GM12878 (cell line): ENCODE data around the gene ENPP1. TPM values are rescaled to one million over a fixed set of nuclear protein-coding genes. Genes with fewer than 3 reads are reported as not detected.

ENCODE experiments used
- ASH2L ChIP-seq: fragments of 300-600, 200-600 bp; sonication (generic); IDR thresholded peaks from 2 replicates; pipeline ENCODE4 v1.6.1; 2017; ENCODE audit warnings: low read depth, mild to moderate bottlenecking, borderline replicate concordance
- KAT2A ChIP-seq: conservative IDR thresholded peaks from 2 replicates; pipeline ENCODE4 v1.6.1; 2011; ENCODE audit warnings: low read depth, low read length; ENCODE audit not compliant: control insufficient read depth
- MEF2A ChIP-seq: IDR thresholded peaks from 2 replicates; pipeline ENCODE4 v1.6.1; 2011; ENCODE audit warnings: low read depth, mild to moderate bottlenecking, low read length, moderate library complexity; ENCODE audit not compliant: insufficient read depth
- NRF1 ChIP-seq: conservative IDR thresholded peaks from 2 replicates; pipeline ENCODE4 v1.6.1; 2011; ENCODE audit warnings: mild to moderate bottlenecking, low read depth, low read length, improper control_type of control experiment
- ZNF217 ChIP-seq: fragments of 450-650 bp; IDR thresholded peaks from 2 replicates; pipeline ENCODE4 v1.6.1; 2017; ENCODE audit warnings: antibody characterized with exemption, mild to moderate bottlenecking
- ZNF24 ChIP-seq: fragments of 450-650 bp; IDR thresholded peaks from 2 replicates; pipeline ENCODE4 v1.6.1; 2017; ENCODE audit warnings: antibody characterized with exemption, mild to moderate bottlenecking
- polyA plus RNA-seq, 11 experiments: library from polyadenylated mRNA; depleted of rRNA in 4 of 11; unstranded in 6 of 11; stranded (reverse) in 5 of 11; fragments of >200 nt; fragmentation: Nextera tagmentation in 4 of 11; fragmentation: Illumina TruSeq in 1 of 11; extraction: Ambion mirVana in 4 of 11; extraction: Trizol in 1 of 11; gene quantifications; 1 replicate in 1 of 11; 2 replicates in 10 of 11; pipeline versions ENCODE4 v1.2.1 to v1.2.3, GENCODE V29; 2011 to 2016; ENCODE audit warnings: inconsistent platforms in 2 of 11, missing spikeins in 2 of 11, low read depth in 1 of 11
- total RNA-seq, 4 experiments: library from RNA; depleted of rRNA in 3 of 4; stranded (reverse); fragments of >200 nt in 3 of 4; fragmentation: Illumina TruSeq in 1 of 4; extraction: Trizol in 1 of 4; gene quantifications; 2 replicates each; pipeline versions ENCODE4 v1.2.1 to v1.2.3, GENCODE V29; 2013 to 2021
- TF ChIP-seq, protein P1 (sequence below): IDR thresholded peaks from 2 replicates; pipeline ENCODE4 v1.6.1; 2011; ENCODE audit warnings: borderline replicate concordance, low read depth, mild to moderate bottlenecking, moderate library complexity, low read length; ENCODE audit not compliant: insufficient read depth, poor library complexity, severe bottlenecking
- TF ChIP-seq, protein P2 (sequence below): fragments of 150-350 bp; IDR thresholded peaks from 2 replicates; pipeline ENCODE4 v1.6.1; 2016; ENCODE audit warnings: low read depth, low read length
- TF ChIP-seq, protein P3 (sequence below): IDR thresholded peaks from 2 replicates; pipeline ENCODE4 v1.6.1; 2012; ENCODE audit warnings: improper control_type of control experiment, low read depth, low read length; ENCODE audit not compliant: insufficient replicate concordance
- TF ChIP-seq, protein P4 (sequence below): IDR thresholded peaks from 2 replicates; pipeline ENCODE4 v1.6.1; 2011; ENCODE audit warnings: borderline replicate concordance, low read depth, mild to moderate bottlenecking, moderate library complexity, mixed read lengths, low read length; ENCODE audit not compliant: insufficient read depth; ENCODE audit errors: extremely low read length
- TF ChIP-seq, protein P5 (sequence below): fragments of 450-650 bp; formaldehyde crosslinking; IDR thresholded peaks from 2 replicates; pipeline ENCODE4 v1.5.0; 2022; ENCODE audit warnings: mild to moderate bottlenecking, missing genetic modification characterization
- TF ChIP-seq, protein P6 (sequence below): fragments of 450-650 bp; IDR thresholded peaks from 2 replicates; pipeline ENCODE4 v1.6.1; 2016; ENCODE audit warnings: mild to moderate bottlenecking

ENPP1 gene
- total and polyA plus RNA-seq, 10 of the 15 experiments (the other 5 are each of a cell fraction or from before 2014, with no cell fraction given): 0.03 to 0.05 TPM; not detected in 8

GRCh38 chr6:131917318-131917717 lies 109.5 kb downstream of the ENPP1 start (continued):
- TF ChIP-seq, protein P1, sequence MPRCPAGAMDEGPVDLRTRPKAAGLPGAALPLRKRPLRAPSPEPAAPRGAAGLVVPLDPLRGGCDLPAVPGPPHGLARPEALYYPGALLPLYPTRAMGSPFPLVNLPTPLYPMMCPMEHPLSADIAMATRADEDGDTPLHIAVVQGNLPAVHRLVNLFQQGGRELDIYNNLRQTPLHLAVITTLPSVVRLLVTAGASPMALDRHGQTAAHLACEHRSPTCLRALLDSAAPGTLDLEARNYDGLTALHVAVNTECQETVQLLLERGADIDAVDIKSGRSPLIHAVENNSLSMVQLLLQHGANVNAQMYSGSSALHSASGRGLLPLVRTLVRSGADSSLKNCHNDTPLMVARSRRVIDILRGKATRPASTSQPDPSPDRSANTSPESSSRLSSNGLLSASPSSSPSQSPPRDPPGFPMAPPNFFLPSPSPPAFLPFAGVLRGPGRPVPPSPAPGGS: no peak
- TF ChIP-seq, protein P2, sequence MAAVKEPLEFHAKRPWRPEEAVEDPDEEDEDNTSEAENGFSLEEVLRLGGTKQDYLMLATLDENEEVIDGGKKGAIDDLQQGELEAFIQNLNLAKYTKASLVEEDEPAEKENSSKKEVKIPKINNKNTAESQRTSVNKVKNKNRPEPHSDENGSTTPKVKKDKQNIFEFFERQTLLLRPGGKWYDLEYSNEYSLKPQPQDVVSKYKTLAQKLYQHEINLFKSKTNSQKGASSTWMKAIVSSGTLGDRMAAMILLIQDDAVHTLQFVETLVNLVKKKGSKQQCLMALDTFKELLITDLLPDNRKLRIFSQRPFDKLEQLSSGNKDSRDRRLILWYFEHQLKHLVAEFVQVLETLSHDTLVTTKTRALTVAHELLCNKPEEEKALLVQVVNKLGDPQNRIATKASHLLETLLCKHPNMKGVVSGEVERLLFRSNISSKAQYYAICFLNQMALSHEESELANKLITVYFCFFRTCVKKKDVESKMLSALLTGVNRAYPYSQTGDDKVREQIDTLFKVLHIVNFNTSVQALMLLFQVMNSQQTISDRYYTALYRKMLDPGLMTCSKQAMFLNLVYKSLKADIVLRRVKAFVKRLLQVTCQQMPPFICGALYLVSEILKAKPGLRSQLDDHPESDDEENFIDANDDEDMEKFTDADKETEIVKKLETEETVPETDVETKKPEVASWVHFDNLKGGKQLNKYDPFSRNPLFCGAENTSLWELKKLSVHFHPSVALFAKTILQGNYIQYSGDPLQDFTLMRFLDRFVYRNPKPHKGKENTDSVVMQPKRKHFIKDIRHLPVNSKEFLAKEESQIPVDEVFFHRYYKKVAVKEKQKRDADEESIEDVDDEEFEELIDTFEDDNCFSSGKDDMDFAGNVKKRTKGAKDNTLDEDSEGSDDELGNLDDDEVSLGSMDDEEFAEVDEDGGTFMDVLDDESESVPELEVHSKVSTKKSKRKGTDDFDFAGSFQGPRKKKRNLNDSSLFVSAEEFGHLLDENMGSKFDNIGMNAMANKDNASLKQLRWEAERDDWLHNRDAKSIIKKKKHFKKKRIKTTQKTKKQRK: no peak
- TF ChIP-seq, protein P3, sequence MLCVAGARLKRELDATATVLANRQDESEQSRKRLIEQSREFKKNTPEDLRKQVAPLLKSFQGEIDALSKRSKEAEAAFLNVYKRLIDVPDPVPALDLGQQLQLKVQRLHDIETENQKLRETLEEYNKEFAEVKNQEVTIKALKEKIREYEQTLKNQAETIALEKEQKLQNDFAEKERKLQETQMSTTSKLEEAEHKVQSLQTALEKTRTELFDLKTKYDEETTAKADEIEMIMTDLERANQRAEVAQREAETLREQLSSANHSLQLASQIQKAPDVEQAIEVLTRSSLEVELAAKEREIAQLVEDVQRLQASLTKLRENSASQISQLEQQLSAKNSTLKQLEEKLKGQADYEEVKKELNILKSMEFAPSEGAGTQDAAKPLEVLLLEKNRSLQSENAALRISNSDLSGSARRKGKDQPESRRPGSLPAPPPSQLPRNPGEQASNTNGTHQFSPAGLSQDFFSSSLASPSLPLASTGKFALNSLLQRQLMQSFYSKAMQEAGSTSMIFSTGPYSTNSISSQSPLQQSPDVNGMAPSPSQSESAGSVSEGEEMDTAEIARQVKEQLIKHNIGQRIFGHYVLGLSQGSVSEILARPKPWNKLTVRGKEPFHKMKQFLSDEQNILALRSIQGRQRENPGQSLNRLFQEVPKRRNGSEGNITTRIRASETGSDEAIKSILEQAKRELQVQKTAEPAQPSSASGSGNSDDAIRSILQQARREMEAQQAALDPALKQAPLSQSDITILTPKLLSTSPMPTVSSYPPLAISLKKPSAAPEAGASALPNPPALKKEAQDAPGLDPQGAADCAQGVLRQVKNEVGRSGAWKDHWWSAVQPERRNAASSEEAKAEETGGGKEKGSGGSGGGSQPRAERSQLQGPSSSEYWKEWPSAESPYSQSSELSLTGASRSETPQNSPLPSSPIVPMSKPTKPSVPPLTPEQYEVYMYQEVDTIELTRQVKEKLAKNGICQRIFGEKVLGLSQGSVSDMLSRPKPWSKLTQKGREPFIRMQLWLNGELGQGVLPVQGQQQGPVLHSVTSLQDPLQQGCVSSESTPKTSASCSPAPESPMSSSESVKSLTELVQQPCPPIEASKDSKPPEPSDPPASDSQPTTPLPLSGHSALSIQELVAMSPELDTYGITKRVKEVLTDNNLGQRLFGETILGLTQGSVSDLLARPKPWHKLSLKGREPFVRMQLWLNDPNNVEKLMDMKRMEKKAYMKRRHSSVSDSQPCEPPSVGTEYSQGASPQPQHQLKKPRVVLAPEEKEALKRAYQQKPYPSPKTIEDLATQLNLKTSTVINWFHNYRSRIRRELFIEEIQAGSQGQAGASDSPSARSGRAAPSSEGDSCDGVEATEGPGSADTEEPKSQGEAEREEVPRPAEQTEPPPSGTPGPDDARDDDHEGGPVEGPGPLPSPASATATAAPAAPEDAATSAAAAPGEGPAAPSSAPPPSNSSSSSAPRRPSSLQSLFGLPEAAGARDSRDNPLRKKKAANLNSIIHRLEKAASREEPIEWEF: no peak
- TF ChIP-seq ZNF24: no peak
- TF ChIP-seq, protein P4, sequence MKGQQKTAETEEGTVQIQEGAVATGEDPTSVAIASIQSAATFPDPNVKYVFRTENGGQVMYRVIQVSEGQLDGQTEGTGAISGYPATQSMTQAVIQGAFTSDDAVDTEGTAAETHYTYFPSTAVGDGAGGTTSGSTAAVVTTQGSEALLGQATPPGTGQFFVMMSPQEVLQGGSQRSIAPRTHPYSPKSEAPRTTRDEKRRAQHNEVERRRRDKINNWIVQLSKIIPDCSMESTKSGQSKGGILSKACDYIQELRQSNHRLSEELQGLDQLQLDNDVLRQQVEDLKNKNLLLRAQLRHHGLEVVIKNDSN: no peak
- no peak for TF ChIP-seq KAT2A
- no peak for TF ChIP-seq NRF1
- no peak for TF ChIP-seq MEF2A
- TF ChIP-seq, protein P5, sequence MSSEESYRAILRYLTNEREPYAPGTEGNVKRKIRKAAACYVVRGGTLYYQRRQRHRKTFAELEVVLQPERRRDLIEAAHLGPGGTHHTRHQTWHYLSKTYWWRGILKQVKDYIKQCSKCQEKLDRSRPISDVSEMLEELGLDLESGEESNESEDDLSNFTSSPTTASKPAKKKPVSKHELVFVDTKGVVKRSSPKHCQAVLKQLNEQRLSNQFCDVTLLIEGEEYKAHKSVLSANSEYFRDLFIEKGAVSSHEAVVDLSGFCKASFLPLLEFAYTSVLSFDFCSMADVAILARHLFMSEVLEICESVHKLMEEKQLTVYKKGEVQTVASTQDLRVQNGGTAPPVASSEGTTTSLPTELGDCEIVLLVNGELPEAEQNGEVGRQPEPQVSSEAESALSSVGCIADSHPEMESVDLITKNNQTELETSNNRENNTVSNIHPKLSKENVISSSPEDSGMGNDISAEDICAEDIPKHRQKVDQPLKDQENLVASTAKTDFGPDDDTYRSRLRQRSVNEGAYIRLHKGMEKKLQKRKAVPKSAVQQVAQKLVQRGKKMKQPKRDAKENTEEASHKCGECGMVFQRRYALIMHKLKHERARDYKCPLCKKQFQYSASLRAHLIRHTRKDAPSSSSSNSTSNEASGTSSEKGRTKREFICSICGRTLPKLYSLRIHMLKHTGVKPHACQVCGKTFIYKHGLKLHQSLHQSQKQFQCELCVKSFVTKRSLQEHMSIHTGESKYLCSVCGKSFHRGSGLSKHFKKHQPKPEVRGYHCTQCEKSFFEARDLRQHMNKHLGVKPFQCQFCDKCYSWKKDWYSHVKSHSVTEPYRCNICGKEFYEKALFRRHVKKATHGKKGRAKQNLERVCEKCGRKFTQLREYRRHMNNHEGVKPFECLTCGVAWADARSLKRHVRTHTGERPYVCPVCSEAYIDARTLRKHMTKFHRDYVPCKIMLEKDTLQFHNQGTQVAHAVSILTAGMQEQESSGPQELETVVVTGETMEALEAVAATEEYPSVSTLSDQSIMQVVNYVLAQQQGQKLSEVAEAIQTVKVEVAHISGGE (CRISPR knock-in tag): no peak
- TF ChIP-seq ASH2L: no peak
- TF ChIP-seq, protein P6, sequence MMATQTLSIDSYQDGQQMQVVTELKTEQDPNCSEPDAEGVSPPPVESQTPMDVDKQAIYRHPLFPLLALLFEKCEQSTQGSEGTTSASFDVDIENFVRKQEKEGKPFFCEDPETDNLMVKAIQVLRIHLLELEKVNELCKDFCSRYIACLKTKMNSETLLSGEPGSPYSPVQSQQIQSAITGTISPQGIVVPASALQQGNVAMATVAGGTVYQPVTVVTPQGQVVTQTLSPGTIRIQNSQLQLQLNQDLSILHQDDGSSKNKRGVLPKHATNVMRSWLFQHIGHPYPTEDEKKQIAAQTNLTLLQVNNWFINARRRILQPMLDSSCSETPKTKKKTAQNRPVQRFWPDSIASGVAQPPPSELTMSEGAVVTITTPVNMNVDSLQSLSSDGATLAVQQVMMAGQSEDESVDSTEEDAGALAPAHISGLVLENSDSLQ: no peak
- TF ChIP-seq ZNF217: no peak
